IMR-90 (cell line): ENCODE results near the gene AMIGO3. TPM values are rescaled to one million over a fixed set of nuclear protein-coding genes. Genes with fewer than 3 reads are reported as not detected.
"Not testable (repeated sequence)": the region's sequence is repeated elsewhere in the genome, so short reads cannot be mapped to it uniquely, and the experiment has no call there.

Experiments used
- ATAC-seq: fragments of 200-7000 bp; cut with Tn5 transposase; 2 replicates; pipeline ENCODE4 v1.9.1; 2020; ENCODE audit warnings: low read depth, mild to moderate bottlenecking, moderate library complexity
- BruUV-seq: library from RNA; stranded (reverse); fragments of 400-500 nt; replicated peaks from 2 replicates; lab custom pipeline; 2021; lab: Mats Ljungman, UMichigan
- CTCF ChIA-PET: fragments of 300-600 bp; formaldehyde crosslinking; extraction: SDS; loops from one replicate; lab custom pipeline; 2021; ENCODE audit warnings: antibody characterized with exemption; lab: Yijun Ruan, JAX
- POLR2A ChIA-PET: fragments of 300-600 bp; sonication (Branson Sonifier 250); formaldehyde crosslinking; loops from one replicate; lab custom pipeline; 2022; ENCODE audit warnings: antibody characterized with exemption; ENCODE audit not compliant: unreplicated experiment; lab: Charles Lee
- DNase-seq: peaks from one replicate; pipeline ENCODE4 v3.0.0; 2013
- H2AFZ ChIP-seq: replicated peaks from 2 replicates; pipeline ENCODE3; 2013; ENCODE audit warnings: low read length, mild to moderate bottlenecking; ENCODE audit not compliant: poor library complexity
- H2AK5ac ChIP-seq: 2 replicates; pipeline ENCODE4 v1.6.1; 2013; ENCODE audit warnings: low read depth, low read length, inconsistent platforms
- H2AK9ac ChIP-seq: replicated peaks from 2 replicates; pipeline ENCODE3; 2013; ENCODE audit warnings: mild to moderate bottlenecking, low read depth, low read length, moderate library complexity; ENCODE audit not compliant: poor library complexity
- H2BK120ac ChIP-seq: 2 replicates; pipeline ENCODE4 v1.6.1; 2013; ENCODE audit warnings: low read depth, low read length, inconsistent platforms
- H2BK15ac ChIP-seq: 3 replicates; pipeline ENCODE4 v1.6.1; 2013; ENCODE audit warnings: low read depth, low read length, inconsistent platforms
- H2BK20ac ChIP-seq: 2 replicates; pipeline ENCODE4 v1.6.1; 2013; ENCODE audit warnings: low read depth, mild to moderate bottlenecking, inconsistent platforms, low read length, moderate library complexity
- H2BK5ac ChIP-seq: 2 replicates; pipeline ENCODE4 v1.6.1; 2013; ENCODE audit warnings: mild to moderate bottlenecking, low read depth, low read length, inconsistent platforms; ENCODE audit not compliant: poor library complexity, severe bottlenecking
- H3K14ac ChIP-seq: replicated peaks from 2 replicates; pipeline ENCODE4 v1.6.1; 2013; ENCODE audit warnings: low read depth, low read length, inconsistent platforms
- H3K18ac ChIP-seq: 2 replicates; pipeline ENCODE4 v1.6.1; 2013; ENCODE audit warnings: low read depth, low read length, control low read depth
- H3K23ac ChIP-seq: 2 replicates; pipeline ENCODE4 v1.6.1; 2013; ENCODE audit warnings: low read depth, low read length, inconsistent platforms
- H3K27ac ChIP-seq: 2 replicates; pipeline ENCODE4 v1.5.1; 2013; ENCODE audit warnings: mild to moderate bottlenecking, control low read depth, low read length; ENCODE audit not compliant: insufficient read depth
- H3K27me3 ChIP-seq: 2 replicates; pipeline ENCODE4 v1.6.1; 2013; ENCODE audit warnings: low read length; ENCODE audit not compliant: control insufficient read depth, insufficient read depth
- H3K36me3 ChIP-seq: 2 replicates; pipeline ENCODE4 v1.6.1; 2013; ENCODE audit warnings: low read length, mixed read lengths; ENCODE audit not compliant: control insufficient read depth, insufficient read depth
- H3K4ac ChIP-seq: 2 replicates; pipeline ENCODE4 v1.6.1; 2013; ENCODE audit warnings: low read depth, low read length, inconsistent platforms
- H3K4me1 ChIP-seq: 2 replicates; pipeline ENCODE4 v1.6.1; 2013; ENCODE audit warnings: low read length, mixed read lengths; ENCODE audit not compliant: control insufficient read depth, insufficient read depth
- H3K4me2 ChIP-seq: 2 replicates; pipeline ENCODE4 v1.6.1; 2013; ENCODE audit warnings: low read depth, mild to moderate bottlenecking, control low read depth, low read length, moderate library complexity
- H3K4me3 ChIP-seq: 2 replicates; pipeline ENCODE4 v1.5.1; 2013; ENCODE audit warnings: low read depth, mild to moderate bottlenecking, control low read depth, low read length, moderate library complexity; ENCODE audit not compliant: insufficient read depth
- H3K56ac ChIP-seq: 2 replicates; pipeline ENCODE4 v1.6.1; 2013; ENCODE audit warnings: low read length, inconsistent platforms; ENCODE audit not compliant: insufficient read depth; ENCODE audit errors: extremely low read depth
- H3K79me1 ChIP-seq, 2 experiments: 2 replicates each; pipeline ENCODE4 v1.6.1; 2013; ENCODE audit warnings: low read length in 2 of 2, inconsistent platforms in 1 of 2, low read depth in 1 of 2
- H3K9ac ChIP-seq: 2 replicates; pipeline ENCODE4 v1.6.1; 2013; ENCODE audit warnings: low read depth, low read length, control low read depth
- H3K9me1 ChIP-seq: 2 replicates; pipeline ENCODE4 v1.6.1; 2013; ENCODE audit warnings: low read length, inconsistent platforms; ENCODE audit not compliant: insufficient read depth
- H3K9me3 ChIP-seq: 2 replicates; pipeline ENCODE4 v1.6.1; 2013; ENCODE audit warnings: low read length; ENCODE audit not compliant: control insufficient read depth, insufficient read depth
- H4K20me1 ChIP-seq: 2 replicates; pipeline ENCODE4 v1.6.1; 2013; ENCODE audit warnings: low read length, inconsistent platforms; ENCODE audit not compliant: insufficient read depth
- H4K5ac ChIP-seq: 2 replicates; pipeline ENCODE4 v1.6.1; 2013; ENCODE audit warnings: mild to moderate bottlenecking, low read depth, low read length, control low read depth
- H4K8ac ChIP-seq, 2 experiments: 2 replicates each; pipeline ENCODE4 v1.6.1; 2013; ENCODE audit warnings: low read depth in 2 of 2, low read length in 2 of 2, control low read depth in 1 of 2, inconsistent platforms in 1 of 2
- H4K91ac ChIP-seq: 2 replicates; pipeline ENCODE4 v1.6.1; 2013; ENCODE audit warnings: low read depth, low read length, inconsistent platforms; ENCODE audit not compliant: insufficient read depth
- WGBS, 2 experiments: methylation state at CpG; one replicate each; pipeline versions ENCODE4 v1.1.5 to v1.1.7; 2013; ENCODE audit warnings: missing lambda C conversion rate in 2 of 2; ENCODE audit not compliant: insufficient read length in 1 of 2; ENCODE audit errors: extremely low coverage in 2 of 2; 5-methylcytosine and 5-hydroxymethylcytosine counted together
- dilution Hi-C: fragments of 300-500 bp; cut with HindIII; formaldehyde crosslinking; loops from one replicate; pipeline ENCODE4 v1.14.3; 2018; ENCODE audit warnings: low sequenced_read_pairs; ENCODE audit not compliant: unreplicated experiment
- in situ Hi-C: fragments of 300-500 bp; cut with MboI; formaldehyde crosslinking; loops from 3 replicates; pipeline ENCODE4 v1.14.3; 2019; ENCODE audit warnings: low sequenced_read_pairs, inconsistent platforms, mixed read lengths
- intact Hi-C: fragments of 100-400 bp; cut with micrococcal nuclease; formaldehyde crosslinking; loops from 2 replicates; pipeline ENCODE4 v1.10.0; 2022
- polyA plus RNA-seq, 3 experiments: library from polyadenylated mRNA; depleted of rRNA; stranded (reverse); fragments of >200 nt; gene quantifications; 2 replicates each; pipeline ENCODE4 v1.2.3, GENCODE V29; 2012; ENCODE audit warnings: low replicate concordance in 1 of 3
- total RNA-seq: library from RNA; depleted of rRNA; stranded (reverse); fragments of >200 nt; gene quantifications from 2 replicates; pipeline ENCODE4 v1.2.3, GENCODE V29; 2012

The AMIGO3 gene
- total and polyA plus RNA-seq, 2 of the 4 experiments (the other 2 are of a cell fraction) = 1.5 TPM; not detected in 1

GRCh38 chr3:49685846-49686245 lies 33.6 kb downstream of the AMIGO3 start:
- H2BK20ac ChIP-seq, DNase-seq, ATAC-seq, intact Hi-C loops, H3K14ac ChIP-seq, H3K27me3 ChIP-seq, POLR2A ChIA-PET, H4K5ac ChIP-seq, H3K4me2 ChIP-seq, H3K4ac ChIP-seq, H2BK15ac ChIP-seq, in situ Hi-C loops, H4K20me1 ChIP-seq, H4K91ac ChIP-seq, H3K9me1 ChIP-seq, H4K8ac ChIP-seq, H2AFZ ChIP-seq, H3K27ac ChIP-seq, H3K9me3 ChIP-seq, H3K56ac ChIP-seq, H2BK120ac ChIP-seq, H3K18ac ChIP-seq, H3K4me3 ChIP-seq, H2AK9ac ChIP-seq, H2AK5ac ChIP-seq, CTCF ChIA-PET, H3K9ac ChIP-seq, H2BK5ac ChIP-seq, dilution Hi-C loops, H3K23ac ChIP-seq, H3K4me1 ChIP-seq, BruUV-seq: not testable (repeated sequence)
- 40% methylated on average over 2 of the region's 36 CpGs; no CpG with 5 or more reads in 1 of the 2 experiments for WGBS, 2 experiments
- Histone ChIP-seq H3K36me3 (peaks cover 31% of the 10 kb centered on the region), H3K79me1 (peaks cover 0 to 15% of the 10 kb centered on the region in 2 experiments; a peak in 2 of 4 replicates)

DNA sequence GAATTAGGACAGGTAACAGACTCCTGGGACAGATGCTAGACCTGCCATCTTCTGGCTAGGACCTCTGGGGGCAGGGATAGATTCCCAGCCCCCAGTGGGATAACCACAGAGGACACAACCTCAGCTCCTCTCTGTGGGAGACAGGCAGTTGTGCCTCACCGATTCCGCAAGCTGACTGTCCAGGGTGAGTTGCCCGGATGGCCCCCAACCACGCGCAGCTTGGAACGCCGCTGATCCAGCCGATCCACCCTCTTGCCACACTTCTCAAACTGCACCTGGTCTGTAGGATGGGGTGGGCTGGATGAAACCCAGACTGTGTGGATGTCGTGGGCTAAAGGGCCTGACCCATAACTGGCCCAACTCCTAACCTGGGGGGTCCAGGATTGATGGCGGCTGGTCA lies 34.4 kb downstream of the AMIGO3 start:
- H3K79me1 ChIP-seq, H2AK5ac ChIP-seq, H3K18ac ChIP-seq, H4K91ac ChIP-seq, H3K4me1 ChIP-seq, H3K4me2 ChIP-seq, H3K23ac ChIP-seq, CTCF ChIA-PET, H3K9ac ChIP-seq, H3K27me3 ChIP-seq, H4K5ac ChIP-seq, H4K20me1 ChIP-seq, H3K14ac ChIP-seq, H2BK5ac ChIP-seq, BruUV-seq, H2BK120ac ChIP-seq, H3K9me3 ChIP-seq, in situ Hi-C loops, H4K8ac ChIP-seq, H3K9me1 ChIP-seq, H2AK9ac ChIP-seq, H3K27ac ChIP-seq, H2BK20ac ChIP-seq, dilution Hi-C loops, POLR2A ChIA-PET, H3K56ac ChIP-seq, DNase-seq, H3K4me3 ChIP-seq, H2BK15ac ChIP-seq, H3K4ac ChIP-seq, H2AFZ ChIP-seq, ATAC-seq, intact Hi-C loops: not testable (repeated sequence)
- WGBS, 2 experiments = 80% methylated on average over 2 of the region's 10 CpGs; no CpG with 5 or more reads in 1 of the 2 experiments
- H3K36me3 ChIP-seq = peaks cover 39% of the 10 kb centered on the region
